Fibroblast of peridontal ligament (primary cell): ENCODE data around the gene SCNN1A.

ENCODE experiments used
- DNase-seq: peaks from one replicate; pipeline ENCODE4 v3.0.0-alpha.2; 2010; ENCODE audit errors: extremely low read depth

SCNN1A gene

GRCh38 chr12:6317693-6318439, 57.5 kb downstream of the SCNN1A start:
- no peak for DNase-seq

DNA sequence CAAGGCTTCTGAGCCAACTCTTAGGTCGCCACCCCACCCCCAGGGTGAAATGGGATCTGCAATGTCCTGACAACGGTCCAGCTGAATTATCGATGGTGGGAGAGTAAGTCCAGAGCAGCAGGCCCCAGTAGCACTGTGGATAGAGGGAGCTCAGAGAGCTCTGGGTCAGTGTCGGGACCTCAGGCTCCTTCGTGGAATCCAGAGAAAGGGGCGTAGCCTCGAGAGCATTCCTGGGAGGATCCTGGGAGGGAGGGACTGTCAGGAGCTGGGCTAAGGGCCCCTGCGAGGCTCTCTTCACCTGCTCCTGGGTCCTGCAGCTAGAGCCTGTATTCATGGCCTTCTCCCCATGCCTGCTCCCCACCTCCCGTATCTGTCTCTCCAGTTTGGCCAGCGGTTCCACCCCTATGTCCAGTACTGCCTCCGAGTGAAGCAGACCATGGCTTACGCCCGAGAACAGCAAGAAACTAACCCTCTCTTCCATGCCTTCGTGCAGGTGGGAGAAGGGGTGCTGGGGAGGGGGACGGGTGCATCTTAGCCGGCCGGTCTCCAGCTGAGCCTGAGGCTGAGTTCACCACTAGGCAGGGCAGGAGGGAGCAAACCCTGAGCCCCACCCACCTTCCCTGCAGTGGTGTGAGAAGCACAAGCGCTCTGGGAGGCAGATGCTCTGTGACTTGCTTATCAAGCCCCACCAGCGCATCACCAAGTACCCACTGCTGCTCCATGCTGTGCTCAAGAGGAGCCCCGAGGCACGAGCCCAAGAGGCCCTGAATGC, 58.3 kb downstream of the SCNN1A start:
- DNase-seq, result no peak

DNA sequence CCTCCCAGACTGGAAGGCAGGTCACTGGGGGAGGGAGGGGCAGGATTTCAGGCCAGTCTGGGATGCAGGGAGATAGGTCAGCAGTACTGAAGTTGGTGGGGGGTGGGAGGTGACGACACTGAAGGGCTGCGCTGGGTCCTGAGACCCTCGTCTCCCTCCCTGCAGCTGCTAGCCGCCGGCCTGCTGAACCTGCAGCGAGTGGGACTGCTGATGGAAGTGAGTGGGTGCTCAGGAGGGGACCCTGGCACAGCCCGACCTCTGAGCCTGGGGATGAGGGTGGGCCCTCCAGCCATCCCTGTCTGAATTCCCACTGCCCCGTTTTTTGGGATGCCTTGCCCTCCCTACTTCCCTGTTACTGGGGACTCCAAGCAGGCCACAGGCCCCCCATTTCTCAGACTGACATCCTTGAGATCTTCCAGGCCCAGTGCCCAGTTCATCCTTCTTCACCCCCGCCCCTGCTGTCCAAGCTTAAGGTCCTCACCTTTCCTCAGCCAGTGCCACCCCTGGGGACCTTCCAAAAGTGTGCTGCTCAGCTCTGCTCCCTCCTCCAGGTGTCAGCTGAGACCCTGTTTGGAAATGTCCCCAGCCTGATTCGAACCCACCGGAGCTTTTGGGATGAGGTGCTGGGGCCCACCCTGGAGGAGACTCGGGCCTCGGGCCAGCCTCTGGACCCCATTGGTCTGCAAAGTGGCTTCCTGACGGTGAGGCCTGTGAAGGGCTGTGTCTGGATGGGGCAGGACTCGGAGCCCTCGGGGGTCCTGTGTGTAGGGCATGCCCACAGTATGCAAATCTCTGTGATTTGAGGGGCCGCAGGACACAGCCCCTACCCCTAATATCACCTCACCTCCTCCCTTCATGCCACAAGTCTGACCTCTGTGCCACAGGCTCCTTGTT, 59.4 kb downstream of the SCNN1A start:
- no peak for DNase-seq

- DNase-seq, result no peak
Observed at GRCh38 chr12:6315184-6315583, 60.2 kb downstream of the SCNN1A start.

DNA sequence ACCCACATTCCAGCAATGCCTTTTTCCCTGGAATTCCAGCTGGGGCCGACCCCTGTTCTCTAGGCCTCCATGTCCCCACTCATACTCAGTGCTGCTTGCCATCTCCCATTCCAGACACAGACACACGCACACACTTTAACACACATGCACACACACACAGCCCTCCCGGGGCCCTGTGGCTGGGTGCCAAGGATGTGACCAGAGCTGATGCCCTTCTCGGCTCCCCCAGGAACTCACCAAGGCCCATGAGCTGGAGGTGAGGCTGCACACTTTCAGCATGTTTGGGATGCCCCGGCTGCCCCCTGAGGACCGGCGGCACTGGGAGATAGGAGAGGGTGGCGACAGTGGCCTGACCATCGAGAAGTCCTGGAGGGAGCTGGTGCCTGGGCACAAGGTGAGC, 60.6 kb downstream of the SCNN1A start:
- DNase-seq, result no peak

GRCh38 chr12:6313326-6313940, 61.9 kb downstream of the SCNN1A start:
- no peak for DNase-seq

DNA sequence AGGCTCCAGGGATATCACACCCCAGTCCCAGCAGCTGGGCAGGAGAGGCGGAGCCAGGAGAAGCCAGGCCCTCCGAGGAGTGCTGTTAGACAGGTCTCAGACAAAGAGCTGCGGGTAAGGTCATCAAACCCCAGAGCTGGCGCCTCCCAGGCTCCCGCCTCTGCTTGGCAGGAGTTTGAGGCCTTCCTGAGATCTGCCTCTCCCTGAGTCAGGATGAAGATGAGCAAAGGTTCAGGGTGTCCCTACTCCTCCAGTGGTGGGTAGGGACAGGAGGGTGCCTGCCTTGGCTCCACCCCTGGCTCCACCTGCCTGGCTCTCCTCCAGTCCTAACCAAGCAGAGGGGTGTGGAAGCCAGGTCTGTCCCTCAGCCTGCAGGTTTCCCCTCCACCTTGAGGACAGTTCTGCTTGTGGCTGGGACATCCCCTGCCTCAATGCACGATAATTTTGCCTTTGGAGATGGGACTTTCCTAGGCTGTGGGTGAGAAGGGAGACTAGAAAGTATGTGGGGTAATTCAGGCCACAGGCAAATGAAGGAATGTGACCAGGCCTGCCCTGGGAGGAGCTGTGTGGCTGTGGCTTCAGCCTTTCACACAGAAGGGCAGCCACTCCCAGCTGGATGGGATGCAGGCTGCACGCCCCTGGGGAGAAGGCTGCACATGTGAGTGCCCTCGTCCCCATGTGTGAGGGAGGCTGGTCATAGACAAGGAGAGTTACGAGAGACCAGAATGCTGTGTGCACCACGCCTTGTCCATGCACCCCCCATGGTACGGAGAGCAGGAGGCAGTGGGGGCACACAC, 62.6 kb downstream of the SCNN1A start:
- DNase-seq, result no peak

- no peak for DNase-seq
Observed at GRCh38 chr12:6311822-6312528, 63.4 kb downstream of the SCNN1A start.

DNA sequence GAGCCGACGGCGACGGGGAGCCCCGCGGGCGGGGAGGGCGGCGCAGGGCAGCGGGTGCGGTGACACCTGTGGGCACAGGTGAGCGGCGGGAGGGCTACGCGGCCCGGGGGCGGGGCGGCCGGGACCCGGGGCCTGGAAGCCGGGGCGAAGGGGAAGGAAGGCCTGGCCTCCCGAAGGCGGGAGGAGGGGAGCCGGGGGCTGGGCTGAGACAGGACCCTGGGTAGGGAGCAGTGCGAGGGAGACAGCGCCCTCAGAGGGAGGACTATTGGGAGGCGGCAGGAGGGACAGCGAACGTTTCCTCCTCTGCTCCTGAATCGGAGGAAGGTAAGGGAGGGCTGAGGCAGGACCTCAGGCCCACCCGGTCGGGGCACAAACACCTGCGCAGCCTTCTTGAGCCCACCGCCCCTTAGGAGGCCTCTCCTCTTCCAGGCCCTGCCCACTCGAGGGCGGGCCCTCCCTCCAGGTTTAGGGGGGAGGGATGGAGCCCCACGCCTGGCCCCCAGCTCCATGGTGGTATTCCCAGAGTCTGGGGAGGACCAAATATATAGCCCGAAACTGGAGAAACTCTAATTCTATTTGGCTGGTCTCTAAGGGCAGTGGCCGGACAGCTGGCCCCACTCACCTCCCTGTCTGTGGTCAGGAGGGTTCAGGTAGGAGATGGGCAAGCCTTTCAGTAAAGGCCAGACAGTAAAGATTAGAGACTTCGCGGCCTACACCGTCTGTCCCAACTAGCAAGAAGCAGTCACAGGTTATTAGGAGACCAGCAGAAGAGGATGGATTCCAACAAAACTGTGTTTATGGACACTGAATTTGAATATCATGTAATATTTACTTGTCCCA, 64.4 kb downstream of the SCNN1A start:
- DNase-seq, result no peak

DNA sequence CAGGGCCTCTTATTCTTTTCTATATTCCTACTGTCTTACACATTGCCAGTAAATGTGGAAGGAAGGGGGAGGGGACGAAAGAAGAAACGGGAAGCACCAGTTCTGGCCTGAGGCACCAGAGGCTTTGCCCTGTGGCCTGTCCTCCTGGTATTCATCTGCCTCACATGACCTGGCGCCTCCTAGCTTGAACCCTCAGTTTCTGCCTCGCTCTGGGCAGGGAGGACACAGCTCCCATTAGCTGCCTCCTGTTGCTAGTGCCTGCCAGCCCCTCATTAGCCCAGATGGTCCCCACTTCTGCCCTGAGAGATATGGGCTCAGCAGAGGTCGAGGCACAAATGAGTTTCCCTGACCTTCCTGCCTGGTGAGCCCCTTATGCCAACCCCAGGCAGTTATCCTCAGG, 67.8 kb downstream of the SCNN1A start:
- DNase-seq, result no peak

- DNase-seq, result no peak
Observed at GRCh38 chr12:6306599-6307220, 68.7 kb downstream of the SCNN1A start.

GRCh38 chr12:6306151-6306550, 69.2 kb downstream of the SCNN1A start:
- DNase-seq, result no peak

DNA sequence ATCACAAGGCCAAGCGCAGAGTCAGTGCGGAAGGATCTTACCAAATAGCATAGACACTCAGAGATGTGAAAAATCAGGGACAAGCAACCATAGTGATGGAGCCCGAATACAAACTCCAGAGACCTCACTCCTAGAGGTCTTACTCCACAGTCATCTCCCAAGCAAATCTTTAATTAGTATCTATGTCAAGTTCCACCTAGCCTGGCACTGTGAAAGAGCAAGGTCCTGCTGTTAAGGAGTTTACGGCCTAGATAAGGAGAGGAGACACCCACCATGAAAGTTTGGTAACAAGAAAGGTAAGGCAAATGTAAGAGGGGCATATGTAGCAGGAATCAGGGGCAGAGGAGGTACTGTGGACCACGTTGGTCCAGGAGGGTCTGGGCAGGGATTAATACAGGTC, 72.3 kb downstream of the SCNN1A start:
- no peak for DNase-seq

GRCh38 chr12:6302621-6303020, 72.7 kb downstream of the SCNN1A start:
- DNase-seq, result no peak

DNA sequence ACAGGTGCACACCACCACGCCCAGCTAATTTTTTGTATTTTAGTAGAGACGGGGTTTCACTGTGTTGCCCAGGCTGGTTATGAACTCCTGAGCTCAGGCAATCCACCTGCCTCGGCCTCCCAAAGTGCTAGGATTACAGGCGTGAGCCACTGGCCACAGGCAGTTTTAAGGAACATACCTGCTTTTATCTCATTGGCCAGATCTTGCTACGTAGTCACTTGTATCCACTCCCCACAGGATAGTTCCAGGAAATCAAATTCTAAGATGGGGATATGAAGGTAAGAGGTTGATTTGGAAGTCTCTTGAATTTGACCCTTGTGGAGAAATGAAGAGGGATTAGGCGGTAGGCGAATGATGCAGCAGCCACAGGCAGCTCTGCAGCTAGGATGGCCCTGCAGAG, 73.6 kb downstream of the SCNN1A start:
- DNase-seq, result no peak

DNA sequence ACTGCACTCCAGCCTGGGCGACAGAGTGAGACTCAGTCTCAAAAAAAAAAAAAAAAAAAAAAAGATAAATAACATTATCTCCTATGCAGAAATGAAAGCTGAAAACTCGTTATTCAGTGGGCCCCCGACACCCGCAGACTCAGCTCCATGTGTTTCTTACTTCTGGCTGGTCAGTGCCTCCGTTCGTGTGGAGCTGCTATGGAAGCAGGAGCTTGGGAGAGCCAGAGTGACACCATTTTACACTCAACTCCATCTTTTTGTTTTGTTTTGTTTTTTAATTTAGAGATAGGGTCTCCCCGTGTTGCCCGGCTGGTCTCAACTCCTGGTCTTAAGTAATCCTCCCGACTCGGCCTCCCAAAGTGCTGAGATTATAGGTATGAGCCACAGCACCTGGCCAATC, 78.2 kb downstream of the SCNN1A start:
- DNase-seq, result no peak
